H9 (cell line): ENCODE measurements around the gene MCF2L. TPM values are rescaled to one million over a fixed set of nuclear protein-coding genes. Genes with fewer than 3 reads are reported as not detected.

Source experiments
- DNase-seq: peaks from one replicate; pipeline ENCODE4 v3.0.0-alpha.2; 2017
- H2AFZ ChIP-seq: one replicate; pipeline ENCODE4 v1.6.1; 2013; ENCODE audit warnings: mild to moderate bottlenecking, low read length, control low read depth, moderate library complexity
- H2AK5ac ChIP-seq: 2 replicates; pipeline ENCODE4 v1.6.1; 2013; ENCODE audit warnings: low read length, control low read depth, mixed read lengths; ENCODE audit not compliant: insufficient read length
- H2BK120ac ChIP-seq: one replicate; pipeline ENCODE4 v1.6.1; 2013; ENCODE audit warnings: low read depth, mild to moderate bottlenecking, low read length, control low read depth, inconsistent platforms; ENCODE audit not compliant: poor library complexity, severe bottlenecking
- H2BK12ac ChIP-seq: 2 replicates; pipeline ENCODE4 v1.6.1; 2013; ENCODE audit warnings: low read length, control low read depth, mixed read lengths, low read depth; ENCODE audit not compliant: insufficient read length
- H2BK15ac ChIP-seq: 2 replicates; pipeline ENCODE4 v1.6.1; 2013; ENCODE audit warnings: low read depth, low read length, control low read depth
- H2BK20ac ChIP-seq: one replicate; pipeline ENCODE4 v1.6.1; 2013; ENCODE audit warnings: low read depth, mild to moderate bottlenecking, low read length, control low read depth, inconsistent platforms; ENCODE audit not compliant: poor library complexity, severe bottlenecking
- H2BK5ac ChIP-seq: 2 replicates; pipeline ENCODE4 v1.6.1; 2013; ENCODE audit warnings: low read length, control low read depth, mixed read lengths; ENCODE audit not compliant: insufficient read length
- H3K14ac ChIP-seq: 2 replicates; pipeline ENCODE4 v1.6.1; 2013; ENCODE audit warnings: low read length, control low read depth; ENCODE audit not compliant: insufficient read depth
- H3K18ac ChIP-seq: 2 replicates; pipeline ENCODE4 v1.6.1; 2013; ENCODE audit warnings: low read depth, mild to moderate bottlenecking, mixed read lengths, low read length, control low read depth; ENCODE audit not compliant: insufficient read length
- H3K23ac ChIP-seq: 2 replicates; pipeline ENCODE4 v1.6.1; 2013; ENCODE audit warnings: low read length, control low read depth, mixed read lengths, low read depth; ENCODE audit not compliant: insufficient read length
- H3K23me2 ChIP-seq: 2 replicates; pipeline ENCODE4 v1.6.1; 2013; ENCODE audit warnings: low read depth, mild to moderate bottlenecking, mixed read lengths, low read length, control low read depth; ENCODE audit not compliant: insufficient read length, poor library complexity, severe bottlenecking
- H3K27ac ChIP-seq: 2 replicates; pipeline ENCODE4 v1.5.1; 2013; ENCODE audit warnings: low read length, control low read depth, mixed read lengths, low read depth; ENCODE audit not compliant: insufficient read length
- H3K27me3 ChIP-seq: 2 replicates; pipeline ENCODE4 v1.6.1; 2013; ENCODE audit warnings: low read length, control low read depth, inconsistent platforms; ENCODE audit not compliant: insufficient read depth
- H3K4ac ChIP-seq: 2 replicates; pipeline ENCODE4 v1.6.1; 2013; ENCODE audit warnings: low read depth, mild to moderate bottlenecking, control low read depth, inconsistent platforms, low read length, moderate library complexity
- H3K4me1 ChIP-seq: 2 replicates; pipeline ENCODE4 v1.6.1; 2013; ENCODE audit warnings: low read length, control low read depth, inconsistent platforms; ENCODE audit not compliant: insufficient read depth
- H3K4me2 ChIP-seq: 2 replicates; pipeline ENCODE4 v1.6.1; 2013; ENCODE audit warnings: low read length, control low read depth, mixed read lengths; ENCODE audit not compliant: insufficient read length, insufficient read depth
- H3K56ac ChIP-seq: 2 replicates; pipeline ENCODE4 v1.6.1; 2013; ENCODE audit warnings: low read depth, mild to moderate bottlenecking, mixed read lengths, low read length, control low read depth; ENCODE audit not compliant: insufficient read length
- H3K79me1 ChIP-seq: 2 replicates; pipeline ENCODE4 v1.6.1; 2013; ENCODE audit warnings: low read depth, mild to moderate bottlenecking, moderate library complexity, low read length, control low read depth, inconsistent platforms; ENCODE audit not compliant: insufficient read depth, poor library complexity, severe bottlenecking
- H3K79me2 ChIP-seq: 2 replicates; pipeline ENCODE4 v1.6.1; 2013; ENCODE audit warnings: low read length, control low read depth, inconsistent platforms; ENCODE audit not compliant: insufficient read depth
- H3K9ac ChIP-seq: 2 replicates; pipeline ENCODE4 v1.6.1; 2013; ENCODE audit warnings: low read length, control low read depth, mixed read lengths; ENCODE audit not compliant: insufficient read length; ENCODE audit errors: extremely low read depth
- H3K9me3 ChIP-seq: one replicate; pipeline ENCODE4 v1.6.1; 2013; ENCODE audit warnings: low read depth, low read length, inconsistent platforms; ENCODE audit not compliant: control insufficient read depth
- H3T11ph ChIP-seq: one replicate; pipeline ENCODE4 v1.6.1; 2013; ENCODE audit warnings: mild to moderate bottlenecking, low read length, control low read depth, inconsistent platforms
- H4K20me1 ChIP-seq: one replicate; pipeline ENCODE4 v1.6.1; 2013; ENCODE audit not compliant: control insufficient read depth, insufficient read length, insufficient read depth
- H4K5ac ChIP-seq: 2 replicates; pipeline ENCODE4 v1.6.1; 2013; ENCODE audit warnings: low read depth, mild to moderate bottlenecking, mixed read lengths, low read length, control low read depth; ENCODE audit not compliant: insufficient read length
- H4K8ac ChIP-seq: replicated peaks from 2 replicates; pipeline ENCODE4 v1.6.1; 2013; ENCODE audit warnings: low read length, control low read depth, mixed read lengths, low read depth; ENCODE audit not compliant: insufficient read length
- H4K91ac ChIP-seq: 2 replicates; pipeline ENCODE4 v1.6.1; 2013; ENCODE audit warnings: low read depth, mild to moderate bottlenecking, moderate library complexity, mixed read lengths, low read length, control low read depth; ENCODE audit not compliant: insufficient read length
- H3K27ac Mint-ChIP-seq, 3 experiments: 2 replicates in 2 of 3; 3 replicates in 1 of 3; pipeline ENCODE4 v1.8.0; 2020 to 2021; ENCODE audit warnings: mixed read lengths in 3 of 3, mild to moderate bottlenecking in 1 of 3, moderate library complexity in 1 of 3
- H3K27me3 Mint-ChIP-seq: 2 replicates; pipeline ENCODE4 v1.8.0; 2021; ENCODE audit warnings: low read depth, mild to moderate bottlenecking, moderate library complexity, mixed read lengths
- H3K36me3 Mint-ChIP-seq, 3 experiments: 2 replicates in 2 of 3; 3 replicates in 1 of 3; pipeline ENCODE4 v1.8.0; 2020 to 2021; ENCODE audit warnings: low read depth in 3 of 3, mixed read lengths in 3 of 3; ENCODE audit not compliant: insufficient read depth in 1 of 3
- H3K4me1 Mint-ChIP-seq, 2 experiments: 2 replicates each; pipeline ENCODE4 v1.8.0; 2020; ENCODE audit warnings: mixed read lengths in 2 of 2
- H3K4me3 Mint-ChIP-seq, 2 experiments: 2 replicates in 1 of 2; 3 replicates in 1 of 2; pipeline ENCODE4 v1.8.0; 2020 to 2021; ENCODE audit warnings: mild to moderate bottlenecking in 2 of 2, mixed read lengths in 2 of 2, moderate library complexity in 1 of 2
- H3K9me3 Mint-ChIP-seq, 2 experiments: 2 replicates in 1 of 2; 3 replicates in 1 of 2; pipeline ENCODE4 v1.8.0; 2020; ENCODE audit warnings: mild to moderate bottlenecking in 2 of 2, mixed read lengths in 2 of 2, moderate library complexity in 1 of 2
- WGBS: extraction: QIAGEN DNeasy Blood & Tissue Kit; methylation state at CpG from one replicate; pipeline ENCODE4 v1.1.7; 2013; ENCODE audit warnings: missing lambda C conversion rate, low lambda C conversion rate, mixed read lengths; ENCODE audit not compliant: insufficient read length; ENCODE audit errors: extremely low coverage; 5-methylcytosine and 5-hydroxymethylcytosine counted together
- total RNA-seq: library from RNA; stranded (reverse); gene quantifications from 2 replicates; pipeline ENCODE4 v1.2.1, GENCODE V29; 2021
- TF ChIP-seq, protein P1 (sequence below): fragments of 200-600 bp; sonication (generic); conservative IDR thresholded peaks from 3 replicates; pipeline ENCODE4 v1.8.0; 2021; ENCODE audit warnings: antibody characterized with exemption, mild to moderate bottlenecking

The MCF2L gene
- total RNA-seq, 1 experiment from 2014 or later = 18.5 TPM

- H2BK12ac ChIP-seq = no peak overlapping the region
- H3K56ac ChIP-seq = no peak overlapping the region
- H3K4me1 ChIP-seq = no peaks in the 10 kb centered on the region; the same call in 1 of the 2 replicates
- H2BK15ac ChIP-seq = no peak overlapping the region
- DNase-seq = no peak
- Mint-ChIP-seq H3K36me3 (no peaks in the 10 kb centered on the region; a peak in 1 of 7 replicates), H3K27ac (no peak overlapping the region), H3K27me3 (peaks cover 6% of the 10 kb centered on the region), H3K9me3 (no peaks in the 10 kb centered on the region), H3K4me1 (peaks cover 13 to 21% of the 10 kb centered on the region in 2 experiments), H3K4me3 (no peak overlapping the region)
- H3K27me3 ChIP-seq = no peaks in the 10 kb centered on the region
- no peak overlapping the region for H2BK5ac ChIP-seq
- no peak overlapping the region for H3K23ac ChIP-seq
- H3T11ph ChIP-seq = no peak overlapping the region
- H3K23me2 ChIP-seq = no peaks in the 10 kb centered on the region
- no peak overlapping the region for H3K18ac ChIP-seq
- WGBS = no CpG with 5 or more reads among the region's 13 CpGs
- H2BK20ac ChIP-seq = no peak overlapping the region
- no peak overlapping the region for H4K5ac ChIP-seq
- H4K8ac ChIP-seq = no peak overlapping the region
- no peak overlapping the region for H2AK5ac ChIP-seq
- no peaks in the 10 kb centered on the region for H3K79me1 ChIP-seq
- H3K14ac ChIP-seq = no peak overlapping the region
- TF ChIP-seq, protein P1, sequence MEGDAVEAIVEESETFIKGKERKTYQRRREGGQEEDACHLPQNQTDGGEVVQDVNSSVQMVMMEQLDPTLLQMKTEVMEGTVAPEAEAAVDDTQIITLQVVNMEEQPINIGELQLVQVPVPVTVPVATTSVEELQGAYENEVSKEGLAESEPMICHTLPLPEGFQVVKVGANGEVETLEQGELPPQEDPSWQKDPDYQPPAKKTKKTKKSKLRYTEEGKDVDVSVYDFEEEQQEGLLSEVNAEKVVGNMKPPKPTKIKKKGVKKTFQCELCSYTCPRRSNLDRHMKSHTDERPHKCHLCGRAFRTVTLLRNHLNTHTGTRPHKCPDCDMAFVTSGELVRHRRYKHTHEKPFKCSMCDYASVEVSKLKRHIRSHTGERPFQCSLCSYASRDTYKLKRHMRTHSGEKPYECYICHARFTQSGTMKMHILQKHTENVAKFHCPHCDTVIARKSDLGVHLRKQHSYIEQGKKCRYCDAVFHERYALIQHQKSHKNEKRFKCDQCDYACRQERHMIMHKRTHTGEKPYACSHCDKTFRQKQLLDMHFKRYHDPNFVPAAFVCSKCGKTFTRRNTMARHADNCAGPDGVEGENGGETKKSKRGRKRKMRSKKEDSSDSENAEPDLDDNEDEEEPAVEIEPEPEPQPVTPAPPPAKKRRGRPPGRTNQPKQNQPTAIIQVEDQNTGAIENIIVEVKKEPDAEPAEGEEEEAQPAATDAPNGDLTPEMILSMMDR = no peak
- no peaks in the 10 kb centered on the region for H3K9me3 ChIP-seq
- H3K4me2 ChIP-seq = no peak overlapping the region
- H3K27ac ChIP-seq = no peak overlapping the region
- H2AFZ ChIP-seq = no peak overlapping the region
- no peak overlapping the region for H3K9ac ChIP-seq
- H2BK120ac ChIP-seq = no peak overlapping the region
- no peak overlapping the region for H4K91ac ChIP-seq
- H3K79me2 ChIP-seq = no peaks in the 10 kb centered on the region
- no peaks in the 10 kb centered on the region for H4K20me1 ChIP-seq
- H3K4ac ChIP-seq = no peak overlapping the region
Observed at GRCh38 chr13:113024466-113024865, 55.5 kb downstream of the MCF2L start.
